ENCODE measurements around the gene SCO2. TPM values are rescaled to one million over a fixed set of nuclear protein-coding genes. Genes with fewer than 3 reads are reported as not detected.

Gene SCO2
- total and polyA plus RNA-seq, 2 of the 13 experiments (the other 11 are each of a cell fraction or from before 2014, with no cell fraction given) = 0.32 to 3.7 TPM

- TF ChIP-seq USF2 (IDR thresholded peaks at IDR 0.05; ENCODE audit: low read depth, low read length) (no peak), USF2 (CRISPR knock-in tag; IDR thresholded peaks at IDR 0.05; ENCODE audit: borderline replicate concordance) (no peak), MED8 (CRISPR knock-in tag; IDR thresholded peaks at IDR 0.05; ENCODE audit: insufficient replicate concordance) (peak; percentile 37), ZBTB8A (CRISPR knock-in tag; IDR thresholded peaks at IDR 0.05; ENCODE audit: borderline replicate concordance, low read depth) (no peak), MAX (IDR thresholded peaks at IDR 0.05) (peak; percentile 91), KMT2A (CRISPR knock-in tag; IDR thresholded peaks at IDR 0.05) (peak; percentile 52; the same call in 1 of the 2 replicates), ZNF639 (CRISPR knock-in tag; conservative IDR thresholded peaks at IDR 0.05) (peak; percentile 60; the same call in 1 of the 2 replicates), CENPX (CRISPR knock-in tag; IDR thresholded peaks at IDR 0.05) (no peak), CTCF (CRISPR knock-in tag; IDR thresholded peaks at IDR 0.05) (peak; percentile 12; the same call in 1 of the 2 replicates), ZNF501 (CRISPR knock-in tag; IDR thresholded peaks at IDR 0.05) (no peak), ZNF318 (CRISPR knock-in tag; IDR thresholded peaks at IDR 0.05) (peak; percentile 57), ZNF740 (CRISPR knock-in tag; IDR thresholded peaks at IDR 0.05) (no peak; the same call in 1 of the 2 replicates)
Observed at GRCh38 chr22:50529897-50530579, 4.6 kb upstream of the SCO2 start, which contains the start of gene TYMP (continued).

Measured in HepG2 (cell line).